ENCODE data around the gene GID4. TPM values are rescaled to one million over a fixed set of nuclear protein-coding genes. Genes with fewer than 3 reads are reported as not detected.

Gene GID4
- total RNA-seq, 4 donors from 2014 or later: 3.0 to 14.0 (median 10.9) TPM

- Histone ChIP-seq H3K27me3 (no peaks in the 10 kb centered on the region), H3K36me3 (peaks cover 0 to 29% (median 0%) of the 10 kb centered on the region in 3 donors), H3K4me3 (no peak overlapping the region), H3K4me1 (no peaks in the 10 kb centered on the region), H3K9me3 (no peaks in the 10 kb centered on the region), H3K27ac (no peak overlapping the region)
- TF ChIP-seq CTCF (IDR thresholded peaks at IDR 0.05): no peak
- TF ChIP-seq POLR2A (IDR thresholded peaks at IDR 0.05): no peak
- DNase-seq: no peak
Observed at GRCh38 chr17:18106211-18106610, 67.0 kb downstream of the GID4 start.

- no peak for TF ChIP-seq POLR2A (IDR thresholded peaks at IDR 0.05)
- no peak for TF ChIP-seq CTCF (IDR thresholded peaks at IDR 0.05)
- no peaks in the 10 kb centered on the region for H3K27me3 ChIP-seq
- no peaks in the 10 kb centered on the region for H3K4me1 ChIP-seq
- no peaks in the 10 kb centered on the region for H3K9me3 ChIP-seq
- H3K27ac ChIP-seq: no peak overlapping the region
- peaks cover 0 to 20% (median 0%) of the 10 kb centered on the region in 3 donors for H3K36me3 ChIP-seq
- H3K4me3 ChIP-seq: no peak overlapping the region
- no peak for DNase-seq
Observed at GRCh38 chr17:18107061-18107790, 68.0 kb downstream of the GID4 start.

GRCh38 chr17:18107971-18108370 lies 68.8 kb downstream of the GID4 start:
- Histone ChIP-seq H3K4me1 (no peaks in the 10 kb centered on the region), H3K27me3 (no peaks in the 10 kb centered on the region), H3K4me3 (no peak overlapping the region), H3K36me3 (peaks cover 0 to 20% (median 0%) of the 10 kb centered on the region in 3 donors), H3K9me3 (no peaks in the 10 kb centered on the region), H3K27ac (no peak overlapping the region)
- no peak for DNase-seq
- no peak for TF ChIP-seq CTCF (IDR thresholded peaks at IDR 0.05)
- no peak for TF ChIP-seq POLR2A (IDR thresholded peaks at IDR 0.05)

GRCh38 chr17:18108401-18109312 lies 69.4 kb downstream of the GID4 start, which contains the start of gene MYO15A:
Gene MYO15A, plus strand, starts transcription at chr17:18108756. Its CDS starts 10,045 bp downstream, at chr17:18118801.
- Histone ChIP-seq H3K9me3 (no peaks in the 10 kb centered on the region), H3K27ac (no peak within 1 kb of the TSS), H3K27me3 (no peaks in the 10 kb centered on the region), H3K4me3 (no peak within 1 kb of the TSS), H3K4me1 (no peaks in the 10 kb centered on the region), H3K36me3 (peaks cover 0 to 20% (median 0%) of the 10 kb centered on the region in 3 donors)
- no peak for DNase-seq
- TF ChIP-seq CTCF (IDR thresholded peaks at IDR 0.05) (no peak), POLR2A (IDR thresholded peaks at IDR 0.05) (no peak)

DNA sequence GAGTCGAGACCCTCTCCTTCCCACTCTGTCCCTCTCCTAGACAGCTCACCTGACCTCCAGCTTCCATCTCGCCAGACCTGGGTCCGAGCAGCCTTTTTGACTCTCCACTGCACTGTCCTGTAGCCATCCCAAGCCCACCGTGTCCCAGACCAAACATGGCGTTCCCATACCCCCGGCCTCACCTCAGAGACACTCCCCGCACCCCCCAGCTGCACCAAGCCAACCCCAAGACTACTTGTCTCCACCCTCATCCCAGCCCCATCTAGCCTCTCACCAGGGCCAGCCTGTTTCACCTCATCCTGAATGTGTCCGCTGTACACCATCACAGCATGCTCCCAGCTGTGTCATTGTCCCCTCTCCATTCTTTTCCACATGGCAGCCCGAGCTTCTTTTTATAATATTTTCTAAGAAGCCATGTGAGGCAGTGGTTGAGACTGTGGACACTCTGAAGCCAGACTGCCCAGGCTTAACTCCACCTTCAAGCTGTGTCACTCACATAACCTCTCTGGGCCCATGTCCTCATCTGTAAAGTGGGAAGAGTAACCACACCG lies 70.8 kb downstream of the GID4 start:
- Histone ChIP-seq H3K36me3 (peaks cover 0 to 20% (median 0%) of the 10 kb centered on the region in 3 donors), H3K27ac (no peak overlapping the region), H3K27me3 (no peaks in the 10 kb centered on the region), H3K9me3 (no peaks in the 10 kb centered on the region), H3K4me3 (no peak overlapping the region), H3K4me1 (no peaks in the 10 kb centered on the region)
- TF ChIP-seq POLR2A (IDR thresholded peaks at IDR 0.05): no peak
- no peak for TF ChIP-seq CTCF (IDR thresholded peaks at IDR 0.05)
- no peak for DNase-seq

Measured in Peyer's patch (tissue), 4 donors.